GM12892 (cell line): ENCODE data around the gene GPX4.
A peak's percentile ranks its signal among the peaks of the same experiment; 100 is the strongest.

Experiments used
- POLR2A ChIP-seq: IDR thresholded peaks from 2 replicates; pipeline ENCODE4 v1.6.1; 2011; ENCODE audit warnings: low read depth, low read length, control low read depth
- POLR2AphosphoS5 ChIP-seq: IDR thresholded peaks from 2 replicates; pipeline ENCODE4 v1.6.1; 2011; ENCODE audit warnings: low read depth, low read length, control low read depth
- TAF1 ChIP-seq: IDR thresholded peaks from 2 replicates; pipeline ENCODE4 v1.6.1; 2011; ENCODE audit warnings: low read depth, mild to moderate bottlenecking, control low read depth, low read length, borderline replicate concordance

- TF ChIP-seq POLR2A = no peak
- 0 out of 2 replicates have a peak, but pooled peaks have one; percentile 11 for TF ChIP-seq POLR2AphosphoS5
- no peak for TF ChIP-seq TAF1
Observed at GRCh38 chr19:1066748-1067340, 37.0 kb upstream of the GPX4 start, which contains the start of gene ARHGAP45.
